WERI-Rb-1 (cell line): ENCODE results near the gene HES2.

Source experiments
- DNase-seq: peaks from one replicate; pipeline ENCODE4 v3.0.0-alpha.2; 2020
- H3K27ac ChIP-seq: fragments of 250-450 bp; sonication (Bioruptor Pico); 2 replicates; pipeline ENCODE4 v1.5.1; 2020; ENCODE audit warnings: mild to moderate bottlenecking, moderate library complexity
- H3K27me3 ChIP-seq: fragments of 250-450 bp; sonication (Bioruptor Pico); 2 replicates; pipeline ENCODE4 v1.5.1; 2021; ENCODE audit warnings: mild to moderate bottlenecking, low read depth, moderate library complexity; ENCODE audit not compliant: insufficient read depth, severe bottlenecking
- H3K36me3 ChIP-seq: fragments of 250-450 bp; sonication (Bioruptor Pico); 2 replicates; pipeline ENCODE4 v1.5.1; 2020; ENCODE audit warnings: mild to moderate bottlenecking, moderate library complexity
- H3K4me3 ChIP-seq: 2 replicates; pipeline ENCODE4 v1.5.1; 2011; ENCODE audit warnings: low read depth, mild to moderate bottlenecking, control low read depth, low read length
- H3K9me3 ChIP-seq: fragments of 250-450 bp; sonication (Bioruptor Pico); 2 replicates; pipeline ENCODE4 v1.5.1; 2021; ENCODE audit warnings: mild to moderate bottlenecking, moderate library complexity; ENCODE audit not compliant: severe bottlenecking
- CTCF ChIP-seq: IDR thresholded peaks from 2 replicates; pipeline ENCODE4 v1.5.1; 2011; ENCODE audit warnings: low read depth, mild to moderate bottlenecking, control low read depth, inconsistent platforms, low read length

The HES2 gene

GRCh38 chr1:6466023-6466422 lies 46.3 kb upstream of the HES2 start, which contains the start of gene TNFRSF25:
Gene TNFRSF25, minus strand, starts transcription at chr1:6466173. Its CDS starts 66 bp downstream, at chr1:6466107.
- peaks cover 35% of the 10 kb centered on the region for H3K36me3 ChIP-seq
- H3K9me3 ChIP-seq = no peaks in the 10 kb centered on the region
- H3K4me3 ChIP-seq = no peak within 1 kb of the TSS
- no peak within 1 kb of the TSS for H3K27ac ChIP-seq
- no peak for DNase-seq
- no peaks in the 10 kb centered on the region for H3K27me3 ChIP-seq
- no peak for TF ChIP-seq CTCF

GRCh38 chr1:6465461-6466005 lies 45.8 kb upstream of the HES2 start:
- no peak for TF ChIP-seq CTCF
- Histone ChIP-seq H3K27me3 (no peaks in the 10 kb centered on the region), H3K9me3 (no peaks in the 10 kb centered on the region), H3K36me3 (peaks cover 31% of the 10 kb centered on the region), H3K27ac (no peak overlapping the region), H3K4me3 (no peak overlapping the region)
- DNase-seq = no peak

GRCh38 chr1:6464915-6465314 lies 45.2 kb upstream of the HES2 start:
- no peak for DNase-seq
- no peak for TF ChIP-seq CTCF
- Histone ChIP-seq H3K27me3 (no peaks in the 10 kb centered on the region), H3K4me3 (no peak overlapping the region), H3K36me3 (peaks cover 27% of the 10 kb centered on the region), H3K27ac (no peak overlapping the region), H3K9me3 (no peaks in the 10 kb centered on the region)

- Histone ChIP-seq H3K27ac (no peak overlapping the region), H3K9me3 (no peaks in the 10 kb centered on the region), H3K36me3 (peaks cover 23% of the 10 kb centered on the region), H3K27me3 (no peaks in the 10 kb centered on the region), H3K4me3 (no peak overlapping the region)
- 0 out of 2 replicates have a peak, but pooled peaks have one; percentile 13 for TF ChIP-seq CTCF
- DNase-seq = no peak
Observed at GRCh38 chr1:6464514-6464836, 44.8 kb upstream of the HES2 start.

GRCh38 chr1:6463120-6463412 lies 43.3 kb upstream of the HES2 start:
- no peak for DNase-seq
- Histone ChIP-seq H3K9me3 (no peaks in the 10 kb centered on the region), H3K27me3 (no peaks in the 10 kb centered on the region), H3K36me3 (peaks cover 13% of the 10 kb centered on the region), H3K4me3 (no peak overlapping the region), H3K27ac (no peak overlapping the region)
- no peak for TF ChIP-seq CTCF

GRCh38 chr1:6462412-6463119 lies 42.8 kb upstream of the HES2 start:
- no peak for DNase-seq
- no peaks in the 10 kb centered on the region for H3K27me3 ChIP-seq
- H3K36me3 ChIP-seq = peaks cover 11% of the 10 kb centered on the region
- no peak for TF ChIP-seq CTCF
- H3K27ac ChIP-seq = no peak overlapping the region
- no peak overlapping the region for H3K4me3 ChIP-seq
- no peaks in the 10 kb centered on the region for H3K9me3 ChIP-seq
